ENCODE data around the gene KCNJ12. TPM values are rescaled to one million over a fixed set of nuclear protein-coding genes. Genes with fewer than 3 reads are reported as not detected.
"Not testable (repeated sequence)": the region's sequence is repeated elsewhere in the genome, so short reads cannot be mapped to it uniquely, and the experiment has no call there.

KCNJ12 gene
- total RNA-seq, 2 donors from 2014 or later: not detected

GRCh38 chr17:21449891-21450290 is 73.7 kb downstream of the KCNJ12 start:
- DNase-seq (ENCODE audit: low spot score); H3K27ac Mint-ChIP-seq; H3K4me1 Mint-ChIP-seq (ENCODE audit: low read depth in 2 of 2); H3K36me3 Mint-ChIP-seq; ATAC-seq; H3K27me3 Mint-ChIP-seq; H3K9me3 Mint-ChIP-seq; H3K4me3 Mint-ChIP-seq: not testable (repeated sequence)

- Mint-ChIP-seq H3K9me3 (no peaks in the 10 kb centered on the region), H3K27ac (no peak overlapping the region), H3K27me3 (peaks cover 5 to 7% of the 10 kb centered on the region in 2 donors), H3K36me3 (no peaks in the 10 kb centered on the region), H3K4me1 (ENCODE audit: low read depth in 2 of 2) (peaks cover 4 to 9% of the 10 kb centered on the region in 2 donors), H3K4me3 (no peak overlapping the region)
- no peak for DNase-seq (ENCODE audit: low spot score)
- ATAC-seq: no peak
Observed at GRCh38 chr17:21451975-21452374, 75.8 kb downstream of the KCNJ12 start.

- ATAC-seq: no peak
Observed at GRCh38 chr17:21452377-21453143, 76.4 kb downstream of the KCNJ12 start.

GRCh38 chr17:21453144-21453898 is 77.2 kb downstream of the KCNJ12 start:
- peaks cover 11 to 16% of the 10 kb centered on the region in 2 donors for H3K4me1 Mint-ChIP-seq (ENCODE audit: low read depth in 2 of 2)
- no peaks in the 10 kb centered on the region for H3K36me3 Mint-ChIP-seq
- no peak overlapping the region for H3K4me3 Mint-ChIP-seq
- H3K9me3 Mint-ChIP-seq: no peaks in the 10 kb centered on the region
- no peak overlapping the region for H3K27ac Mint-ChIP-seq
- H3K27me3 Mint-ChIP-seq: peaks cover 5 to 7% of the 10 kb centered on the region in 2 donors
- ATAC-seq (no peak), DNase-seq (ENCODE audit: low spot score) (no peak)

More at GRCh38 chr17:21452377-21453143, 76.4 kb downstream of the KCNJ12 start:
- Mint-ChIP-seq H3K4me1 (ENCODE audit: low read depth in 2 of 2) (peaks cover 10 to 15% of the 10 kb centered on the region in 2 donors), H3K27ac (no peak overlapping the region), H3K36me3 (no peaks in the 10 kb centered on the region), H3K27me3 (peaks cover 5 to 7% of the 10 kb centered on the region in 2 donors), H3K4me3 (no peak overlapping the region), H3K9me3 (no peaks in the 10 kb centered on the region)
- no peak for DNase-seq (ENCODE audit: low spot score)

- not testable (repeated sequence) for H3K27ac Mint-ChIP-seq; H3K36me3 Mint-ChIP-seq; H3K27me3 Mint-ChIP-seq; DNase-seq (ENCODE audit: low spot score); H3K4me3 Mint-ChIP-seq; H3K9me3 Mint-ChIP-seq; ATAC-seq
- H3K4me1 Mint-ChIP-seq (ENCODE audit: low read depth in 2 of 2): peaks cover 13 to 16% of the 10 kb centered on the region in 2 donors
Observed at GRCh38 chr17:21454006-21454405, 77.8 kb downstream of the KCNJ12 start.

GRCh38 chr17:21454441-21454840 is 78.3 kb downstream of the KCNJ12 start:
- H3K27me3 Mint-ChIP-seq: peaks cover 5 to 9% of the 10 kb centered on the region in 2 donors
- DNase-seq (ENCODE audit: low spot score) (no peak), ATAC-seq (no peak)
- H3K9me3 Mint-ChIP-seq: no peaks in the 10 kb centered on the region
- H3K4me1 Mint-ChIP-seq (ENCODE audit: low read depth in 2 of 2): peaks cover 13 to 16% of the 10 kb centered on the region in 2 donors
- no peak overlapping the region for H3K4me3 Mint-ChIP-seq
- H3K27ac Mint-ChIP-seq: no peak overlapping the region
- no peaks in the 10 kb centered on the region for H3K36me3 Mint-ChIP-seq

- Mint-ChIP-seq H3K9me3 (no peaks in the 10 kb centered on the region), H3K27ac (peak overlapping the region in 1 of 2 donors; percentile 35), H3K27me3 (peaks cover 4 to 5% of the 10 kb centered on the region in 2 donors), H3K4me1 (ENCODE audit: low read depth in 2 of 2) (peaks cover 13 to 16% of the 10 kb centered on the region in 2 donors), H3K36me3 (no peaks in the 10 kb centered on the region), H3K4me3 (no peak overlapping the region)
- DNase-seq (ENCODE audit: low spot score): no peak
- ATAC-seq: no peak
Observed at GRCh38 chr17:21455761-21456160, 79.6 kb downstream of the KCNJ12 start.

GRCh38 chr17:21456449-21456848 is 80.3 kb downstream of the KCNJ12 start:
- not testable (repeated sequence) for ATAC-seq; H3K4me3 Mint-ChIP-seq; DNase-seq (ENCODE audit: low spot score); H3K36me3 Mint-ChIP-seq; H3K9me3 Mint-ChIP-seq; H3K27me3 Mint-ChIP-seq; H3K27ac Mint-ChIP-seq
- peaks cover 13 to 16% of the 10 kb centered on the region in 2 donors for H3K4me1 Mint-ChIP-seq (ENCODE audit: low read depth in 2 of 2)

GRCh38 chr17:21457051-21458026 is 81.2 kb downstream of the KCNJ12 start:
- Mint-ChIP-seq H3K4me1 (ENCODE audit: low read depth in 2 of 2) (peaks cover 12 to 13% of the 10 kb centered on the region in 2 donors), H3K36me3 (no peaks in the 10 kb centered on the region), H3K27ac (peak overlapping the region in 1 of 2 donors; percentile 62), H3K9me3 (no peaks in the 10 kb centered on the region), H3K4me3 (peak overlapping the region; percentile 21), H3K27me3 (peaks cover under 1 to 2% of the 10 kb centered on the region in 2 donors)
- peak; percentile 86 for DNase-seq (ENCODE audit: low spot score)
- ATAC-seq: peak; percentile 94 to 95

GRCh38 chr17:21458054-21458453 is 81.9 kb downstream of the KCNJ12 start:
- H3K27ac Mint-ChIP-seq: peak overlapping the region in 1 of 2 donors; percentile 37
- H3K4me1 Mint-ChIP-seq (ENCODE audit: low read depth in 2 of 2): peaks cover 18 to 19% of the 10 kb centered on the region in 2 donors
- H3K4me3 Mint-ChIP-seq: no peak overlapping the region
- no peaks in the 10 kb centered on the region for H3K36me3 Mint-ChIP-seq
- no peaks in the 10 kb centered on the region for H3K9me3 Mint-ChIP-seq
- ATAC-seq (no peak), DNase-seq (ENCODE audit: low spot score) (no peak)
- peaks cover 0 to 2% of the 10 kb centered on the region in 2 donors for H3K27me3 Mint-ChIP-seq

GRCh38 chr17:21459536-21459935 is 83.4 kb downstream of the KCNJ12 start:
- ATAC-seq (no peak), DNase-seq (ENCODE audit: low spot score) (no peak)
- Mint-ChIP-seq H3K9me3 (no peaks in the 10 kb centered on the region), H3K4me3 (no peak overlapping the region), H3K27me3 (peaks cover 0 to 4% of the 10 kb centered on the region in 2 donors), H3K36me3 (no peaks in the 10 kb centered on the region), H3K4me1 (ENCODE audit: low read depth in 2 of 2) (peaks cover 28 to 31% of the 10 kb centered on the region in 2 donors), H3K27ac (no peak overlapping the region)

- Mint-ChIP-seq H3K36me3 (no peaks in the 10 kb centered on the region), H3K4me3 (no peak overlapping the region), H3K27ac (no peak overlapping the region), H3K9me3 (no peaks in the 10 kb centered on the region), H3K27me3 (peaks cover 0 to 4% of the 10 kb centered on the region in 2 donors), H3K4me1 (ENCODE audit: low read depth in 2 of 2) (peaks cover 29 to 33% of the 10 kb centered on the region in 2 donors)
- DNase-seq (ENCODE audit: low spot score) (no peak), ATAC-seq (no peak)
Observed at GRCh38 chr17:21460358-21460757, 84.2 kb downstream of the KCNJ12 start.

GRCh38 chr17:21462237-21462636 is 86.1 kb downstream of the KCNJ12 start:
- Mint-ChIP-seq H3K4me3 (no peak overlapping the region), H3K4me1 (ENCODE audit: low read depth in 2 of 2) (peaks cover 21 to 26% of the 10 kb centered on the region in 2 donors), H3K36me3 (no peaks in the 10 kb centered on the region), H3K27me3 (peaks cover 0 to 4% of the 10 kb centered on the region in 2 donors), H3K9me3 (no peaks in the 10 kb centered on the region), H3K27ac (peak overlapping the region in 1 of 2 donors; percentile 84)
- ATAC-seq: no peak
- DNase-seq (ENCODE audit: low spot score): no peak
